K562 (cell line): ENCODE results near the gene HOXA4. TPM values are rescaled to one million over a fixed set of nuclear protein-coding genes. Genes with fewer than 3 reads are reported as not detected.
A peak's percentile ranks its signal among the peaks of the same experiment; 100 is the strongest.

ENCODE experiments used
- CC2D1A ChIP-seq: fragments of 450-650 bp; IDR thresholded peaks from 2 replicates; pipeline ENCODE4 v1.6.1; 2017; ENCODE audit warnings: mild to moderate bottlenecking
- DNMT1 ChIP-seq: fragments of 450-650 bp; IDR thresholded peaks from 2 replicates; pipeline ENCODE4 v1.6.1; 2016; ENCODE audit warnings: antibody characterized with exemption, mild to moderate bottlenecking
- EGR1 ChIP-seq: fragments of 450-650 bp; conservative IDR thresholded peaks from 2 replicates; pipeline ENCODE4 v1.6.1; 2017; ENCODE audit warnings: mild to moderate bottlenecking
- ELF1 ChIP-seq: fragments of 200-800 bp; sonication (Bioruptor generic); IDR thresholded peaks from 2 replicates; pipeline ENCODE4 v1.6.1; 2016; ENCODE audit warnings: missing genetic modification characterization, missing compliant biosample characterization
- HDAC8 ChIP-seq: fragments of 450-650 bp; IDR thresholded peaks from 2 replicates; pipeline ENCODE4 v1.6.1; 2016; ENCODE audit warnings: mild to moderate bottlenecking, missing genetic modification characterization, moderate library complexity, missing compliant biosample characterization
- HMGN3 ChIP-seq: IDR thresholded peaks from 2 replicates; pipeline ENCODE4 v1.6.1; 2011; ENCODE audit warnings: borderline replicate concordance, low read depth, mild to moderate bottlenecking, mixed read lengths, low read length; ENCODE audit not compliant: insufficient read length; ENCODE audit errors: extremely low read depth
- KAT8 ChIP-seq: fragments of 450-650 bp; IDR thresholded peaks from 2 replicates; pipeline ENCODE4 v1.6.1; 2016; ENCODE audit warnings: low read depth, mild to moderate bottlenecking
- LEF1 ChIP-seq: fragments of 450-650 bp; IDR thresholded peaks from 2 replicates; pipeline ENCODE4 v1.6.1; 2016; ENCODE audit warnings: mild to moderate bottlenecking
- MXI1 ChIP-seq: IDR thresholded peaks from 2 replicates; pipeline ENCODE4 v1.6.1; 2011; ENCODE audit warnings: low read depth, mild to moderate bottlenecking, improper control_type of control experiment, low read length
- NCOA2 ChIP-seq, 2 experiments: fragments of 450-650 bp; IDR thresholded peaks; 2 replicates each; pipeline ENCODE4 v1.6.1; 2018; ENCODE audit warnings: mild to moderate bottlenecking in 2 of 2, moderate library complexity in 1 of 2; ENCODE audit not compliant: partially characterized antibody in 2 of 2
- RBFOX2 ChIP-seq: fragments of 200-400 bp; formaldehyde crosslinking; IDR thresholded peaks from 2 replicates; pipeline ENCODE4 v1.6.1; 2017; ENCODE audit warnings: low read depth, mild to moderate bottlenecking, low read length, moderate library complexity
- RCOR1 ChIP-seq, 2 experiments: IDR thresholded peaks; 2 replicates each; pipeline ENCODE4 v1.6.1; 2012; ENCODE audit warnings: low read depth in 2 of 2, low read length in 2 of 2, borderline replicate concordance in 1 of 2, improper control_type of control experiment in 1 of 2
- SMC3 ChIP-seq: conservative IDR thresholded peaks from 2 replicates; pipeline ENCODE4 v1.6.1; 2011; ENCODE audit warnings: low read depth, low read length, improper control_type of control experiment; ENCODE audit not compliant: insufficient read depth
- THAP12 ChIP-seq: fragments of 250-450 bp; sonication (Bioruptor Pico); IDR thresholded peaks from 2 replicates; pipeline ENCODE4 v1.9.0; 2021; ENCODE audit warnings: mild to moderate bottlenecking, inconsistent platforms
- WHSC1 ChIP-seq: IDR thresholded peaks from one replicate; pipeline ENCODE4 v1.6.1; 2012; ENCODE audit warnings: low read length, control low read depth, inconsistent platforms
- YY1 ChIP-seq, 3 experiments: IDR thresholded peaks; 2 replicates each; pipeline ENCODE4 v1.6.1; 2011; ENCODE audit warnings: low read length in 2 of 3, mild to moderate bottlenecking in 2 of 3, moderate library complexity in 2 of 3, borderline replicate concordance in 1 of 3, control low read depth in 1 of 3, low read depth in 1 of 3; ENCODE audit not compliant: insufficient read depth in 3 of 3, insufficient replicate concordance in 2 of 3, control insufficient read depth in 1 of 3, insufficient read length in 1 of 3; ENCODE audit errors: extremely low read depth in 1 of 3
- ZC3H11A ChIP-seq: IDR thresholded peaks from 2 replicates; pipeline ENCODE4 v1.6.1; 2012; ENCODE audit warnings: low read depth, low read length, improper control_type of control experiment
- polyA plus RNA-seq, 8 experiments: library from polyadenylated mRNA; depleted of rRNA in 4 of 8; stranded (reverse) in 5 of 8; unstranded in 3 of 8; fragments of >200 nt; fragmentation: Nextera tagmentation in 2 of 8; fragmentation: Illumina TruSeq in 1 of 8; extraction: Ambion mirVana in 2 of 8; extraction: Trizol in 1 of 8; gene quantifications; 2 replicates each; pipeline versions ENCODE4 v1.2.1 to v1.2.3, GENCODE V29; 2011 to 2014; ENCODE audit warnings: inconsistent platforms in 1 of 8, missing spikeins in 1 of 8
- total RNA-seq, 7 experiments: library from RNA; depleted of rRNA in 6 of 7; stranded (reverse); fragments of >200 nt in 6 of 7; fragmentation: Illumina TruSeq in 2 of 7; extraction: Trizol in 2 of 7; gene quantifications; 2 replicates each; pipeline versions ENCODE4 v1.2.1 to v1.2.3, GENCODE V29; 2011 to 2021; ENCODE audit warnings: low replicate concordance in 1 of 7
- TF ChIP-seq, protein P1 (sequence below): fragments of 450-650 bp; IDR thresholded peaks from 2 replicates; pipeline ENCODE4 v1.7.1; 2018; ENCODE audit warnings: mild to moderate bottlenecking, low read depth; ENCODE audit not compliant: partially characterized antibody

The HOXA4 gene
- total and polyA plus RNA-seq, 9 of the 15 experiments (the other 6 are each of a cell fraction or from before 2014, with no cell fraction given), result not detected

- TF ChIP-seq, protein P1, sequence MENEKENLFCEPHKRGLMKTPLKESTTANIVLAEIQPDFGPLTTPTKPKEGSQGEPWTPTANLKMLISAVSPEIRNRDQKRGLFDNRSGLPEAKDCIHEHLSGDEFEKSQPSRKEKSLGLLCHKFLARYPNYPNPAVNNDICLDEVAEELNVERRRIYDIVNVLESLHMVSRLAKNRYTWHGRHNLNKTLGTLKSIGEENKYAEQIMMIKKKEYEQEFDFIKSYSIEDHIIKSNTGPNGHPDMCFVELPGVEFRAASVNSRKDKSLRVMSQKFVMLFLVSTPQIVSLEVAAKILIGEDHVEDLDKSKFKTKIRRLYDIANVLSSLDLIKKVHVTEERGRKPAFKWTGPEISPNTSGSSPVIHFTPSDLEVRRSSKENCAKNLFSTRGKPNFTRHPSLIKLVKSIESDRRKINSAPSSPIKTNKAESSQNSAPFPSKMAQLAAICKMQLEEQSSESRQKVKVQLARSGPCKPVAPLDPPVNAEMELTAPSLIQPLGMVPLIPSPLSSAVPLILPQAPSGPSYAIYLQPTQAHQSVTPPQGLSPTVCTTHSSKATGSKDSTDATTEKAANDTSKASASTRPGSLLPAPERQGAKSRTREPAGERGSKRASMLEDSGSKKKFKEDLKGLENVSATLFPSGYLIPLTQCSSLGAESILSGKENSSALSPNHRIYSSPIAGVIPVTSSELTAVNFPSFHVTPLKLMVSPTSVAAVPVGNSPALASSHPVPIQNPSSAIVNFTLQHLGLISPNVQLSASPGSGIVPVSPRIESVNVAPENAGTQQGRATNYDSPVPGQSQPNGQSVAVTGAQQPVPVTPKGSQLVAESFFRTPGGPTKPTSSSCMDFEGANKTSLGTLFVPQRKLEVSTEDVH, result no peak
- TF ChIP-seq EGR1 (peak; percentile 54), LEF1 (no peak), RBFOX2 (no peak), YY1 (IDR thresholded peaks at IDR 0.05; ENCODE audit: borderline replicate concordance in 1 of 3, control insufficient read depth in 1 of 3, extremely low read depth in 1 of 3, insufficient read depth in 3 of 3, insufficient read length in 1 of 3, insufficient replicate concordance in 2 of 3, low read depth in 1 of 3, low read length in 2 of 3) (peak; percentile 78 to 97 (median 95)), THAP12 (CRISPR knock-in tag) (no peak), SMC3 (peak; percentile 85), RCOR1 (IDR thresholded peaks at IDR 0.05; ENCODE audit: borderline replicate concordance in 1 of 2, low read depth in 2 of 2, low read length in 2 of 2) (peak in 1 of 2 experiments; percentile 45; a peak in 1 of 4 replicates), ZC3H11A (peak; percentile 93), KAT8 (peak; percentile 95), HMGN3 (no peak), MXI1 (no peak), NCOA2 (IDR thresholded peaks at IDR 0.05; ENCODE audit: partially characterized antibody in 2 of 2) (no peak), ELF1 (no peak), WHSC1 (no peak), CC2D1A (peak; percentile 46; the same call in 1 of the 2 replicates), HDAC8 (tag) (no peak), DNMT1 (no peak)
These were observed 30.1 kb upstream of the HOXA4 start (continued) for GRCh38 chr7:27160546-27161213.
